Thymus (tissue), 11 donors: ENCODE data around the gene PTGES. TPM values are rescaled to one million over a fixed set of nuclear protein-coding genes. Genes with fewer than 3 reads are reported as not detected.

ENCODE experiments used
- DNase-seq, 9 donors: peaks; one replicate each; pipeline ENCODE4 v3.0.0-alpha.2; 2013; ENCODE audit warnings: low spot score in 9 of 9, low read depth in 6 of 9, missing footprints in 1 of 9
- H3K27ac ChIP-seq, 2 donors: one replicate each; pipeline ENCODE4 v1.5.1; 2013; ENCODE audit warnings: control low read depth in 1 of 2, low read depth in 1 of 2, low read length in 1 of 2, mild to moderate bottlenecking in 1 of 2, moderate library complexity in 1 of 2
- H3K27me3 ChIP-seq, 2 donors: one replicate each; pipeline ENCODE4 v1.5.1; 2013; ENCODE audit warnings: low read length in 1 of 2; ENCODE audit not compliant: control insufficient read depth in 2 of 2, insufficient read depth in 1 of 2
- H3K36me3 ChIP-seq, 2 donors: one replicate each; pipeline ENCODE4 v1.5.1; 2013; ENCODE audit warnings: low read length in 1 of 2, mild to moderate bottlenecking in 1 of 2, moderate library complexity in 1 of 2; ENCODE audit not compliant: control insufficient read depth in 2 of 2, insufficient read depth in 2 of 2
- H3K4me1 ChIP-seq, 2 donors: one replicate each; pipeline ENCODE4 v1.5.1; 2013; ENCODE audit warnings: low read length in 2 of 2; ENCODE audit not compliant: control insufficient read depth in 2 of 2, insufficient read depth in 2 of 2
- H3K4me3 ChIP-seq, 2 donors: one replicate each; pipeline ENCODE4 v1.5.1; 2013; ENCODE audit warnings: low read length in 2 of 2, control low read depth in 1 of 2, mild to moderate bottlenecking in 1 of 2
- H3K9me3 ChIP-seq, 2 donors: one replicate each; pipeline ENCODE4 v1.5.1; 2013; ENCODE audit warnings: low read length in 1 of 2, mild to moderate bottlenecking in 1 of 2; ENCODE audit not compliant: control insufficient read depth in 2 of 2, insufficient read depth in 1 of 2
- WGBS: extraction: QIAGEN DNeasy Blood & Tissue Kit; methylation state at CpG from one replicate; pipeline ENCODE4 v1.1.7; 2013; 5-methylcytosine and 5-hydroxymethylcytosine counted together
- polyA plus RNA-seq: library from polyadenylated mRNA; stranded (reverse); fragments of 200-250 nt; gene quantifications from one replicate; pipeline ENCODE4 v1.2.3, GENCODE V29; 2013
- total RNA-seq: library from RNA; stranded (reverse); fragments of 120-200 nt; gene quantifications from one replicate; pipeline ENCODE4 v1.2.4, GENCODE V29; 2013
- donor health status: healthy.

Gene PTGES
- total and polyA plus RNA-seq, 2 donors = 7.8 to 11.1 TPM

GRCh38 chr9:129732946-129733631, 19.8 kb downstream of the PTGES start:
- Histone ChIP-seq H3K27me3 (peaks cover 0 to 57% of the 10 kb centered on the region in 2 donors), H3K36me3 (no peaks in the 10 kb centered on the region), H3K4me3 (no peak overlapping the region), H3K9me3 (peaks cover 0 to 7% of the 10 kb centered on the region in 2 donors), H3K4me1 (peaks cover under 1 to 8% of the 10 kb centered on the region in 2 donors), H3K27ac (no peak overlapping the region)
- no peak for DNase-seq
- WGBS = 92% methylated on average over 23 of the region's 23 CpGs

DNA sequence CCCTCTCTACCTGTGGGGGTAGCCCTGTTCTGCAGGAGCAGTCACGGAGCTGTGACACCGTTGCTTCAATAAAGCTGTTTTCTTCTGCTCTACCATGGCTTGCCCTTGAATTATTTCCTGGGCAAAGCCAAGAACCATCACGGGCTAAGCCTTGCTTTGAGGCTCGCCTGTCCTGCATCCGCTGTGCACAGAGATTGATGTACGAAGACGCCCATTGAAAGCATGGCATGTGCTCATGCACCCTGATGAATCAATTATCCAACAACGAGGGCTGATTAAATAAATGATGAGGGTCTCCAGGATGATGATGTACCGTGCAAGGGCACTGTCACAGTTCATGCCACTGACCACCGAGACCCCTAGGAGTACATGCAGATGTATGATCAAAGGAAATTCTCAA, 20.7 kb downstream of the PTGES start:
- Histone ChIP-seq H3K27me3 (peaks cover 0 to 54% of the 10 kb centered on the region in 2 donors), H3K4me3 (no peak overlapping the region), H3K9me3 (no peaks in the 10 kb centered on the region), H3K4me1 (no peaks in the 10 kb centered on the region), H3K27ac (no peak overlapping the region), H3K36me3 (no peaks in the 10 kb centered on the region)
- WGBS = 80% methylated on average over 10 of the region's 10 CpGs
- DNase-seq = no peak

DNA sequence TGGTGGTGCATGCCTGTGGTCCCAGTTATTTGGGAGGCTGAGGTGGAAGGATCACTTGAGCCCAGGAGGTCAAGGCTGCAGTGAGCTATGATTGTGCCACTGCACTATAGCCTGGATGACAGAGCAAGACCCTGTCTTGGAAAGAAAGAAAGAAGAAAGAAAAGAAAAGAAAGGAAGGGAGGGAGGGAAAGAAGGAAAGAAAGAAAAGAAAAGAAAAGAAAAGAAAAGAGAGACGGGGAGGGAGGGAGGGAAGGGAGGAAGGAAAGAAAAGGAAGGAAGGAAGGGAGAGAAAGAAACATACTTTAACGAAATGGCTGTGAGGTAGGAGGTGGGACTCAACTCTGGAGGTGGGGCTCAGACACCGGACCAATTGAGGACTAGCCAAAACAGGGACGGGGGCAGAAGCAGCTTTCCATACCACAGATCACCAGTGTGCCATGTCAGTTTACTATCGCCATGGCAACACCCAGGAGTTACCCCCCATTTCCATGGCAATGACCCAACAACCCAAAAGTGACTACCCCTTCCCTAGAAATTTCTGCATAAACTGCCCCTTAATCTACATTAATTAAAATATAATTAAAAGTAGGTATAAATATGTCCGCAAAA, 21.3 kb downstream of the PTGES start:
- H3K36me3 ChIP-seq = no peaks in the 10 kb centered on the region
- peaks cover 0 to 54% of the 10 kb centered on the region in 2 donors for H3K27me3 ChIP-seq
- WGBS = 39% methylated on average over 6 of the region's 6 CpGs
- no peak for DNase-seq
- H3K27ac ChIP-seq = no peak overlapping the region
- no peak overlapping the region for H3K4me3 ChIP-seq
- H3K4me1 ChIP-seq = peaks cover 0 to 3% of the 10 kb centered on the region in 2 donors
- H3K9me3 ChIP-seq = no peaks in the 10 kb centered on the region

GRCh38 chr9:129728744-129729143, 24.1 kb downstream of the PTGES start:
- no peak for DNase-seq
- H3K4me3 ChIP-seq = no peak overlapping the region
- H3K36me3 ChIP-seq = no peaks in the 10 kb centered on the region
- H3K4me1 ChIP-seq = peaks cover 0 to 5% of the 10 kb centered on the region in 2 donors
- H3K27ac ChIP-seq = no peak overlapping the region
- WGBS = 97% methylated on average over 7 of the region's 7 CpGs
- H3K9me3 ChIP-seq = no peaks in the 10 kb centered on the region
- peaks cover 0 to 48% of the 10 kb centered on the region in 2 donors for H3K27me3 ChIP-seq

GRCh38 chr9:129726322-129727160, 26.3 kb downstream of the PTGES start:
- 23% methylated on average over 23 of the region's 23 CpGs for WGBS
- DNase-seq = peak in 6 of 9 donors; percentile 16 to 52 (median 38)
- H3K4me3 ChIP-seq = no peak overlapping the region

GRCh38 chr9:129725795-129726251, 27.0 kb downstream of the PTGES start:
- DNase-seq = no peak
- WGBS = 61% methylated on average over 10 of the region's 10 CpGs
- peaks cover 0 to 38% of the 10 kb centered on the region in 2 donors for H3K27me3 ChIP-seq

More at GRCh38 chr9:129726322-129727160, 26.3 kb downstream of the PTGES start:
- Histone ChIP-seq H3K27me3 (peaks cover 0 to 40% of the 10 kb centered on the region in 2 donors), H3K27ac (no peak overlapping the region), H3K9me3 (no peaks in the 10 kb centered on the region), H3K4me1 (peaks cover 0 to 5% of the 10 kb centered on the region in 2 donors), H3K36me3 (no peaks in the 10 kb centered on the region)

GRCh38 chr9:129724456-129725190, 28.2 kb downstream of the PTGES start:
- no peaks in the 10 kb centered on the region for H3K36me3 ChIP-seq
- peaks cover 0 to 5% of the 10 kb centered on the region in 2 donors for H3K4me1 ChIP-seq
- H3K9me3 ChIP-seq = no peaks in the 10 kb centered on the region
- no peak overlapping the region for H3K27ac ChIP-seq
- H3K4me3 ChIP-seq = no peak overlapping the region
- no peak for DNase-seq
- 88% methylated on average over 16 of the region's 16 CpGs for WGBS
- peaks cover 0 to 33% of the 10 kb centered on the region in 2 donors for H3K27me3 ChIP-seq

More at GRCh38 chr9:129725795-129726251, 27.0 kb downstream of the PTGES start:
- Histone ChIP-seq H3K4me3 (no peak overlapping the region), H3K36me3 (no peaks in the 10 kb centered on the region), H3K4me1 (peaks cover 0 to 5% of the 10 kb centered on the region in 2 donors), H3K9me3 (no peaks in the 10 kb centered on the region), H3K27ac (no peak overlapping the region)

GRCh38 chr9:129722913-129723312, 29.9 kb downstream of the PTGES start:
- Histone ChIP-seq H3K9me3 (no peaks in the 10 kb centered on the region), H3K4me1 (peaks cover 0 to 5% of the 10 kb centered on the region in 2 donors), H3K27ac (no peak overlapping the region), H3K4me3 (no peak overlapping the region), H3K36me3 (no peaks in the 10 kb centered on the region), H3K27me3 (peaks cover 0 to 37% of the 10 kb centered on the region in 2 donors)
- WGBS = 96% methylated on average over 5 of the region's 5 CpGs
- no peak for DNase-seq
